TTC549 (cell line): ENCODE results near the gene RAPGEF3.

Experiments used
- FAIRE-seq: peaks from 2 replicates; lab custom pipeline; 2012; peaks lifted over from hg19 to GRCh38; lab: Jason Lieb, UNC

RAPGEF3 gene

DNA sequence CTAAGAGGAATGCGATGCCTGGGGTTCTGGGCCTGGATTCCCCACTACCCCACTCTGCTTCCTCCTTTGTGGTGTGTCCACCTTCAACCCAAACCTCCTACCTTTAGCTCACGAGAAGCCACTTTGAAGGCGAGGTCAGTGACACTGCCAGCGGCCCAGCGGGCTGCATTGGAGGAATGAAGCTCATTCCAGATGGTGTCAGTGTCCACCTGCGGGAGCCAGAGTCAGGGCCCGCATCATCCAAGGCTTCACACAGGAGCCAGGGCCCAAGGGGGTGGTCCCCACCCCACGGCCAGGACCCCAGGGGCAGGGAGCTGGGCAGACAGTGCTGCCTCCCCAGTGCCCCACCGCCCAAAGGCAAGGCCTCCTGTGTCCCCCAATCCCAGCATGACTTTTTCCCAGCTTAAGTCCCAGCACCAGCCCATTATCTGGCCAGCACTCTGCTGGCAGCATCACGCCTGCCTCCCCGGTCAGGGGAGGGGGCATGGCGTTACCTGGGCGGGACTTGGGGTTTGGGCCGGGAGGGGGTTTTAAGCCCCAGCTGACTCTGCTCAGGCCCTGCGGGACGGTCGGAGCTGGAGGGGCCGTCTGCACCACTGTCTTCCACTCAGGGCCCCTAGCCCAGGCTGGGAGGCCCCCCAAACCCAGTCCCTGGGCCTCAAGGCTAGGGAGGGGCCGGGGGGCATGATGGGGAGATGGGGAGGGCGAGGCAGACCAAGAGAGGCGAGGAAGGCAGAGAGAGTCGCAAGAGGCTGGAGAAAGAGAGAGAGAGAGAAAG, 31.2 kb upstream of the RAPGEF3 start:
- FAIRE-seq: no peak

- FAIRE-seq: no peak
Measured at GRCh38 chr12:47789141-47789540, 30.5 kb upstream of the RAPGEF3 start.

DNA sequence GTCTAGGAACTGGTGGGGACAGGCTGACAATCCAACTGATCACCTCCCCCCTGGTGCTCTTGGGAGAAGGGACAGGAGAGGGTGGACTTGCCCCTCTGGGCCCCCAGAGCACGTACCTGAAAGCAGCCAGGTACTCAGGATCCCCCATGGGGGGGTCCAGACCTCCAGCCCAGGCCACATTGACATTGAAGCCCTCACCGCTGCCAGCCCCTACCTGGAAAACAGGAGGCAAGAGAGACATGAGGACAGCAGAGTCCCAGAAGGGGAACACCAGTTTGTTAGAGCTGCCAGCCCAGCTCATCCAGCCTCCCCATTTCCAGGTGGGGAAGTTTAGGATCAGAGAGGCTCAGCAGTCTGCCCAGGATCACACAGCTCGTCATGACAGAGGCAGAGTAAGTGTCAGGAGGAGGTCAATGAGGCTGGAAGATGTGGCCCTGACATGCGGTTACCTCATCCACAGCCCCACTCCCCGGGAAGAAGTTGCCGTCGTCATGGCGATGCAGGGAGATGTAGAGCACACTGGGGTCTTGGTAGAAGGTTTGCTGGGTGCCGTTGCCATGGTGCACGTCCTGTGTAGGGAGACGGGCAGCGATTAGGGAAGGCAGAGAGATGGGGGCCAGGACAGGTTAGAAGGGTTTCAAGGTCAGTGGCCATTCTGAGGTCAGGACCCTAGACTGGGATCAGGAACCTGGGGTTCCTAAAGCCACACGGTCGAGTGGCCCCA, 29.1 kb upstream of the RAPGEF3 start:
- no peak for FAIRE-seq

- no peak for FAIRE-seq
Measured at GRCh38 chr12:47786662-47787280, 28.1 kb upstream of the RAPGEF3 start.

- no peak for FAIRE-seq
Measured at GRCh38 chr12:47785887-47786661, 27.4 kb upstream of the RAPGEF3 start.

DNA sequence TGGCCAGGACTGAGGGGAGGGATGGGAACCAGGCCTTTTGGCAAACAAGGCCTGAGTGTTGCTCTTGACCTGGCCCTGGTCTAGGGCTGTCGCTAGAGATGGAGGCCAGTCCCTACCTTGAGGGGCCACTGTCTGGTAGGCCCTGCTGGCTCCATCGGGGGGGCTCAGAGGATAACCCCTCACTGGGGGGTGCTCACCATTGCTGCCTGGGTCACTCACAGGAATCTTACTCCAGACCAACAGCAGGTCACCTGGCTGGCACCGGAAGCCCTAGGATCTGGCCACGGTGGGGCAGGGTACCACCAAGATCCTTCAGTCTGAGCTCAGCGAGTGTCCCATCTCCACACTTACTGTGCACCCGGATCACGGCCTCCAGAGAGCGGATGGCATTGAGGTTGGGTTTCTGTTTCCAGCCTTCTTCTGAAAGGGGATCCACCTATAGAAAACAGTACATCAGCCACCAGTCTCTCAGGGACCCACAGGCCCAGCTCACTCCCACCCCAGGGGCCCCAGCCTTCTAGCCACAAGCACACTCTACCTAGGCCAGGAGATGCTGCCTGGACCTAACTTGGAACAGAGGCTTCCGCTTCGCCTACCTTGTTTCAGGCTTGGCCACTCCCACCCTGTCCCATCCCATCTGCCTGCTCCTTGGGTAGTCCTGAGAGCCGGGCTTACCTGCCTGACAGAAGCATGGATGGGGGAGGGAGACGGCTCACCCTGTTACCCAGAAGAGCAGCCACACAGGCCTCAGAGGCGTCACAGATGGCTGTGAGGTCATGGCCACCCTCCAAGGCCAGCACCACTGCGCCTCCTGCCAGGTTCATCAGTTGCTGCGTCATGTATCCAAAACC, 26.6 kb upstream of the RAPGEF3 start:
- no peak for FAIRE-seq

- FAIRE-seq: no peak
Measured at GRCh38 chr12:47783821-47784819, 25.4 kb upstream of the RAPGEF3 start.

GRCh38 chr12:47783024-47783755, 24.5 kb upstream of the RAPGEF3 start:
- FAIRE-seq: no peak

GRCh38 chr12:47782372-47782770, 23.7 kb upstream of the RAPGEF3 start:
- FAIRE-seq: no peak

DNA sequence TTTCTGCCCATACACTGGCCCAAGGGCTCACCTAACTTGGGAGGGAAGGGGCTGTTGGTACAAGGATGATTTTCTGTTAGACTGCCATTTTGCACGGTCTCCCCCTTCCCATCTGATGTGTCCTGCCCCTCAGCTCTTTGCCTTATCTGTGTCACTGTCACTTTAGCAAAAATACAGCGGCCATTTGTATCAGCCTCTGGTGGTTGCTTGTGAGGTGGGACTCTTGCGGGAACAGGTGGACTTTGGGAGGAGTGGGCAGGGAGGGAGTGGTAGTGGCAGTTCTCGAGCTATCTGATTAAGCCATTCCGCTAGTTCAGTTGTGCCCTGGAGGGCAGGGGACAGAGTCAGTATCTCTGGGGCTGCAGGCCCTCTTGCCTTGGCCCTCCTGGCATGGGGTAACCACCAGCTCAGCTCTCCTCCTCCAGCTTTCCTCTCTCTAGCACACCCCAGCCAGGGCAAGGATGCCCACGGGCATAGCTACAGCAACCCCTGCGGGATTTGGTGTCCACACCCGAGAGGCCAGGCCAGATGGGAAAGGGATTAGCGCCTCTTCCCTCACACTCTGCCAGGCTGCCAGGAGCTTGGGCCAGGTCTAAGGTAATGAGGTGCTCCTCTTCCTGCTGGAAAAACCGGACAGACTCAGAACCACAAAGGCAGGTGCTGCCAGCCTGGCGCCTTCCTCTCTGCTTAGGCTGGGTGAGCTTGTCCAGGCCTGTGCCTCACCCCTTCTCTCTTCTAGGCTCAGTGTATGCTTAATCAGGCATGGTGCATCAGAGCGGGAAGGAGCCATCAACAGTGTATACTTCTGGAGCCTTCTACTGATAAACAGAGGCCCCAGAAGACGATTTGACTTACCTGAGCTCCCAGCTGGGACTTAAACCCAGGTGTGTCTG, 23.0 kb upstream of the RAPGEF3 start:
- no peak for FAIRE-seq

DNA sequence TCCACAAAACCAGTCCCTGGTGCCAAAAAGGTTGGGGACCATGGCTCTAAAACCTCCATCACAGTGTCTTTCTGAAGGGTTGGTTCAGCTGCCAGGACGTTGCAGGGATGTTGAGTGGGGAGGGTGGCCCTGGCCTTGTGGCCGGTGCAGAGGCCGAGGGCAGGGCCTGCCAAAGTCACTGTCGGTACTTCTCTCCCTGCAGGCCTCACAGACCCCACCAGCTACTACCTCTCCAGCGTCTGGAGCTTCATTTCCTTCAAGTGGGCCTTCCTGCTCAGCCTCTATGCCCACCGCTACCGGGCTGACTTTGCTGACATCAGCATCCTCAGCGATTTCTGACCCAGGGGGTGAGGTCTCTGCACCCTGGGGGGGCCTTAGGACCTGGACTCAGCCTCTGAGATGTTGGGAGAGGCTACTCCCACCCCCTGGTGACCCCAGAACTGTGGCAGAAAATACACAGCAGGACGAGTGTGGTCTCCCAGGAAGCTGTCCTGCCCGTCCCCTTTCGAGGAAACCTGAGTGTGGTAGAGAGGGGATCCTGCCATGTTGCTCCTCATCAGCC, 21.3 kb upstream of the RAPGEF3 start:
- FAIRE-seq: no peak

- FAIRE-seq: peak; percentile 57
Measured at GRCh38 chr12:47779301-47779942, 20.7 kb upstream of the RAPGEF3 start.

- FAIRE-seq: no peak
Measured at GRCh38 chr12:47778881-47779280, 20.2 kb upstream of the RAPGEF3 start.

GRCh38 chr12:47777741-47778558, 19.3 kb upstream of the RAPGEF3 start:
- FAIRE-seq: no peak

- FAIRE-seq: no peak
Measured at GRCh38 chr12:47777151-47777550, 18.5 kb upstream of the RAPGEF3 start.

DNA sequence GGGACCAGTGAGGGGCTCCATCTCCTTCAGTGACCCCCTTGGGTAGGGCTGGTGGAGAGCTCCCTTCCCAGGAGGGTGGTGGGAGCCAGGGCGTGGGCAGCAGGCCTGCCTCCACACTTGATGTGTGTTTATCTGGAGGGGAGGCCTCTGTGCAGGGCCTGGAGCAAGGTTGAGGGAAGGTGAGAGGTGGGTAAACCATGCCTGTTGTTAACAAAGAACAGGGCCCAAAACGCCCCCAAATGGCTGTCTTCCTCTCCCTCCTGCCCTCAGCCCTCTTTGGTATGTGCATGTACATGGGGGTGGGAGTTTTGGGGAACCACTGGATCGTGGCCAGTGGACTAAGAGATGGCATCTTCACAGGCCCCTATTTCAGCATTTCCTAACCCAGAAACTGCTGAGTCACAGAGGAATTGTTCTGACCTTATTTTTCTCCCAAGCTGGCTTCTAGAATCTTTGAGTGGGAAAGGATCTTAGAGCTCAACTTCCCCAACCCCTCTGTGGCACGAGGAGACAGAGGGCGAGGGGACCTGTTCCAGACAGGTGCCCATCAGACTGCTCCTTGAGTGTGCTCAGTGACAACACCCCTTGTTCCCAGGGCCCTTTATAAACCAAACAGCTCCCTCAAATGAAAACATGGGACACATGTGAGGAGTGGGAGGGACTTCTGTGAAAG, 17.9 kb upstream of the RAPGEF3 start:
- FAIRE-seq: no peak
